Choroid plexus epithelial cell (primary cell): Measurements from ENCODE around the gene EPHA2.
A peak's percentile ranks its signal among the peaks of the same experiment; 100 is the strongest.
"Not testable (repeated sequence)": the region's sequence is repeated elsewhere in the genome, so short reads cannot be mapped to it uniquely, and the experiment has no call there.

ENCODE experiments used
- DNase-seq: peaks from one replicate; pipeline ENCODE4 v3.0.0-alpha.2; 2010; ENCODE audit warnings: low read depth
- H3K4me3 ChIP-seq: 2 replicates; pipeline ENCODE4 v1.5.1; 2011; ENCODE audit warnings: low read depth, mild to moderate bottlenecking, control low read depth, low read length, moderate library complexity
- TF ChIP-seq, protein P1 (sequence below): conservative IDR thresholded peaks from 2 replicates; pipeline ENCODE4 v1.5.1; 2011; ENCODE audit warnings: low read depth, mild to moderate bottlenecking, control low read depth, inconsistent platforms, low read length, moderate library complexity

EPHA2 gene

GRCh38 chr1:16172218-16172830, 16.5 kb upstream of the EPHA2 start:
- TF ChIP-seq, protein P1, sequence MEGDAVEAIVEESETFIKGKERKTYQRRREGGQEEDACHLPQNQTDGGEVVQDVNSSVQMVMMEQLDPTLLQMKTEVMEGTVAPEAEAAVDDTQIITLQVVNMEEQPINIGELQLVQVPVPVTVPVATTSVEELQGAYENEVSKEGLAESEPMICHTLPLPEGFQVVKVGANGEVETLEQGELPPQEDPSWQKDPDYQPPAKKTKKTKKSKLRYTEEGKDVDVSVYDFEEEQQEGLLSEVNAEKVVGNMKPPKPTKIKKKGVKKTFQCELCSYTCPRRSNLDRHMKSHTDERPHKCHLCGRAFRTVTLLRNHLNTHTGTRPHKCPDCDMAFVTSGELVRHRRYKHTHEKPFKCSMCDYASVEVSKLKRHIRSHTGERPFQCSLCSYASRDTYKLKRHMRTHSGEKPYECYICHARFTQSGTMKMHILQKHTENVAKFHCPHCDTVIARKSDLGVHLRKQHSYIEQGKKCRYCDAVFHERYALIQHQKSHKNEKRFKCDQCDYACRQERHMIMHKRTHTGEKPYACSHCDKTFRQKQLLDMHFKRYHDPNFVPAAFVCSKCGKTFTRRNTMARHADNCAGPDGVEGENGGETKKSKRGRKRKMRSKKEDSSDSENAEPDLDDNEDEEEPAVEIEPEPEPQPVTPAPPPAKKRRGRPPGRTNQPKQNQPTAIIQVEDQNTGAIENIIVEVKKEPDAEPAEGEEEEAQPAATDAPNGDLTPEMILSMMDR, result no peak
- no peak for DNase-seq
- H3K4me3 ChIP-seq, result no peak overlapping the region

GRCh38 chr1:16171314-16172151, 15.7 kb upstream of the EPHA2 start:
- H3K4me3 ChIP-seq, result no peak overlapping the region
- no peak for DNase-seq
- TF ChIP-seq, protein P1, result no peak

- DNase-seq, result no peak
- TF ChIP-seq, protein P1, result no peak
- H3K4me3 ChIP-seq, result no peak overlapping the region
Measured at GRCh38 chr1:16170283-16170673, 14.4 kb upstream of the EPHA2 start.

- TF ChIP-seq, protein P1, result no peak
- no peak overlapping the region for H3K4me3 ChIP-seq
- DNase-seq, result no peak
Measured at GRCh38 chr1:16168622-16169360, 12.9 kb upstream of the EPHA2 start.

GRCh38 chr1:16168144-16168495, 12.3 kb upstream of the EPHA2 start:
- DNase-seq, result not testable (repeated sequence)
- H3K4me3 ChIP-seq, result peak overlapping the region; percentile 62

DNA sequence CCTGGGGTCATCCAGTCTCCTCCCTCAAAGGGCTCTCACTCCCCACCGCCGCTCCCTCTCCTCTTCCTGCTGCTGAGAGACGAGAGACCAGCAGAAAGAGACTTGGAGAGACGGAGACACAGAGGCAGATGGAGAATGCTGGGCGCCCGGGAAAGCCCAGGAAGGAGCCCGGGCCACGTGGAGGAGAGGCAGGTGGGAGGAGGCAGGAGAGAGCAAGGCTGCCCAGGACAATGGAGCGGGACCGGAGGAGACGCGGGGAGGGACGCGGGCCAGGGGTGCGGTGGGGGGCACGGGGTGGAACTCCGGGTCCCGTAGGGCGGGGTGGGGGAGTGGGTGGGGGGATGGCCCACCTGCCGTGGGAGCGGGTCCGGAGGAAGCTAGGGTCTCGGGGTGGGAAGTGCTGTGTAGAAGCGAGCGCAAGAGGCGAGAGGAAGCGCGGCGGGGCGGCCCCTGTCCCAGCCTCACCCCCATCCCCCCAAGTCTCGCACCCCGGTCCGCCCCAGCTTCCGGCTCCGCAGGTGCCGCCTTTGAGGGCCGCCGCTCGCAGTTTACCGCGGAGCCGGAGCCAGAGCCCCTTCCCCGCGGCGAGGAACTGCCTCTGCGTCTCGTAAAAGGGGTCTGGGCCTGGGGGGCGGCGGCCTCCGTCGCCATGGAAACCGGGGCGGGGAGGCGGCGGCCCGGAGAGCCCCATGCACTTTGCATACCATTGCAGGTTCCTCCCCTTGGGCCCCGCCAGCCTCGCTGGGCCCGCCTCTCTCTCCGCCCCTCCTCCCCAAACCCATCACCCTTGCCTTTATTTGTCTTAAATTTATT, 11.7 kb upstream of the EPHA2 start:
- TF ChIP-seq, protein P1, result no peak
- H3K4me3 ChIP-seq, result peak overlapping the region; percentile 62
- DNase-seq, result no peak

- no peak for DNase-seq
- TF ChIP-seq, protein P1, result no peak
- H3K4me3 ChIP-seq, result no peak overlapping the region
Measured at GRCh38 chr1:16166117-16166516, 10.2 kb upstream of the EPHA2 start.
